H9 (cell line): ENCODE data around the gene AP5M1. TPM values are rescaled to one million over a fixed set of nuclear protein-coding genes. Genes with fewer than 3 reads are reported as not detected.

Experiments
- DNase-seq: peaks from one replicate; pipeline ENCODE4 v3.0.0-alpha.2; 2017
- H2AFZ ChIP-seq: one replicate; pipeline ENCODE4 v1.6.1; 2013; ENCODE audit warnings: mild to moderate bottlenecking, low read length, control low read depth, moderate library complexity
- H2AK5ac ChIP-seq: 2 replicates; pipeline ENCODE4 v1.6.1; 2013; ENCODE audit warnings: low read length, control low read depth, mixed read lengths; ENCODE audit not compliant: insufficient read length
- H2BK120ac ChIP-seq: one replicate; pipeline ENCODE4 v1.6.1; 2013; ENCODE audit warnings: low read depth, mild to moderate bottlenecking, low read length, control low read depth, inconsistent platforms; ENCODE audit not compliant: poor library complexity, severe bottlenecking
- H2BK12ac ChIP-seq: 2 replicates; pipeline ENCODE4 v1.6.1; 2013; ENCODE audit warnings: low read length, control low read depth, mixed read lengths, low read depth; ENCODE audit not compliant: insufficient read length
- H2BK15ac ChIP-seq: 2 replicates; pipeline ENCODE4 v1.6.1; 2013; ENCODE audit warnings: low read depth, low read length, control low read depth
- H2BK20ac ChIP-seq: one replicate; pipeline ENCODE4 v1.6.1; 2013; ENCODE audit warnings: low read depth, mild to moderate bottlenecking, low read length, control low read depth, inconsistent platforms; ENCODE audit not compliant: poor library complexity, severe bottlenecking
- H2BK5ac ChIP-seq: 2 replicates; pipeline ENCODE4 v1.6.1; 2013; ENCODE audit warnings: low read length, control low read depth, mixed read lengths; ENCODE audit not compliant: insufficient read length
- H3K14ac ChIP-seq: 2 replicates; pipeline ENCODE4 v1.6.1; 2013; ENCODE audit warnings: low read length, control low read depth; ENCODE audit not compliant: insufficient read depth
- H3K18ac ChIP-seq: 2 replicates; pipeline ENCODE4 v1.6.1; 2013; ENCODE audit warnings: low read depth, mild to moderate bottlenecking, mixed read lengths, low read length, control low read depth; ENCODE audit not compliant: insufficient read length
- H3K23ac ChIP-seq: 2 replicates; pipeline ENCODE4 v1.6.1; 2013; ENCODE audit warnings: low read length, control low read depth, mixed read lengths, low read depth; ENCODE audit not compliant: insufficient read length
- H3K23me2 ChIP-seq: 2 replicates; pipeline ENCODE4 v1.6.1; 2013; ENCODE audit warnings: low read depth, mild to moderate bottlenecking, mixed read lengths, low read length, control low read depth; ENCODE audit not compliant: insufficient read length, poor library complexity, severe bottlenecking
- H3K27ac ChIP-seq: 2 replicates; pipeline ENCODE4 v1.5.1; 2013; ENCODE audit warnings: low read length, control low read depth, mixed read lengths, low read depth; ENCODE audit not compliant: insufficient read length
- H3K27me3 ChIP-seq: 2 replicates; pipeline ENCODE4 v1.6.1; 2013; ENCODE audit warnings: low read length, control low read depth, inconsistent platforms; ENCODE audit not compliant: insufficient read depth
- H3K4ac ChIP-seq: 2 replicates; pipeline ENCODE4 v1.6.1; 2013; ENCODE audit warnings: low read depth, mild to moderate bottlenecking, control low read depth, inconsistent platforms, low read length, moderate library complexity
- H3K4me1 ChIP-seq: 2 replicates; pipeline ENCODE4 v1.6.1; 2013; ENCODE audit warnings: low read length, control low read depth, inconsistent platforms; ENCODE audit not compliant: insufficient read depth
- H3K4me2 ChIP-seq: 2 replicates; pipeline ENCODE4 v1.6.1; 2013; ENCODE audit warnings: low read length, control low read depth, mixed read lengths; ENCODE audit not compliant: insufficient read length, insufficient read depth
- H3K56ac ChIP-seq: 2 replicates; pipeline ENCODE4 v1.6.1; 2013; ENCODE audit warnings: low read depth, mild to moderate bottlenecking, mixed read lengths, low read length, control low read depth; ENCODE audit not compliant: insufficient read length
- H3K79me1 ChIP-seq: 2 replicates; pipeline ENCODE4 v1.6.1; 2013; ENCODE audit warnings: low read depth, mild to moderate bottlenecking, moderate library complexity, low read length, control low read depth, inconsistent platforms; ENCODE audit not compliant: insufficient read depth, poor library complexity, severe bottlenecking
- H3K79me2 ChIP-seq: 2 replicates; pipeline ENCODE4 v1.6.1; 2013; ENCODE audit warnings: low read length, control low read depth, inconsistent platforms; ENCODE audit not compliant: insufficient read depth
- H3K9ac ChIP-seq: 2 replicates; pipeline ENCODE4 v1.6.1; 2013; ENCODE audit warnings: low read length, control low read depth, mixed read lengths; ENCODE audit not compliant: insufficient read length; ENCODE audit errors: extremely low read depth
- H3K9me3 ChIP-seq: one replicate; pipeline ENCODE4 v1.6.1; 2013; ENCODE audit warnings: low read depth, low read length, inconsistent platforms; ENCODE audit not compliant: control insufficient read depth
- H3T11ph ChIP-seq: one replicate; pipeline ENCODE4 v1.6.1; 2013; ENCODE audit warnings: mild to moderate bottlenecking, low read length, control low read depth, inconsistent platforms
- H4K20me1 ChIP-seq: one replicate; pipeline ENCODE4 v1.6.1; 2013; ENCODE audit not compliant: control insufficient read depth, insufficient read length, insufficient read depth
- H4K5ac ChIP-seq: 2 replicates; pipeline ENCODE4 v1.6.1; 2013; ENCODE audit warnings: low read depth, mild to moderate bottlenecking, mixed read lengths, low read length, control low read depth; ENCODE audit not compliant: insufficient read length
- H4K8ac ChIP-seq: replicated peaks from 2 replicates; pipeline ENCODE4 v1.6.1; 2013; ENCODE audit warnings: low read length, control low read depth, mixed read lengths, low read depth; ENCODE audit not compliant: insufficient read length
- H4K91ac ChIP-seq: 2 replicates; pipeline ENCODE4 v1.6.1; 2013; ENCODE audit warnings: low read depth, mild to moderate bottlenecking, moderate library complexity, mixed read lengths, low read length, control low read depth; ENCODE audit not compliant: insufficient read length
- H3K27ac Mint-ChIP-seq, 3 experiments: 2 replicates in 2 of 3; 3 replicates in 1 of 3; pipeline ENCODE4 v1.8.0; 2020 to 2021; ENCODE audit warnings: mixed read lengths in 3 of 3, mild to moderate bottlenecking in 1 of 3, moderate library complexity in 1 of 3
- H3K27me3 Mint-ChIP-seq: 2 replicates; pipeline ENCODE4 v1.8.0; 2021; ENCODE audit warnings: low read depth, mild to moderate bottlenecking, moderate library complexity, mixed read lengths
- H3K36me3 Mint-ChIP-seq, 3 experiments: 2 replicates in 2 of 3; 3 replicates in 1 of 3; pipeline ENCODE4 v1.8.0; 2020 to 2021; ENCODE audit warnings: low read depth in 3 of 3, mixed read lengths in 3 of 3; ENCODE audit not compliant: insufficient read depth in 1 of 3
- H3K4me1 Mint-ChIP-seq, 2 experiments: 2 replicates each; pipeline ENCODE4 v1.8.0; 2020; ENCODE audit warnings: mixed read lengths in 2 of 2
- H3K4me3 Mint-ChIP-seq, 2 experiments: 2 replicates in 1 of 2; 3 replicates in 1 of 2; pipeline ENCODE4 v1.8.0; 2020 to 2021; ENCODE audit warnings: mild to moderate bottlenecking in 2 of 2, mixed read lengths in 2 of 2, moderate library complexity in 1 of 2
- H3K9me3 Mint-ChIP-seq, 2 experiments: 2 replicates in 1 of 2; 3 replicates in 1 of 2; pipeline ENCODE4 v1.8.0; 2020; ENCODE audit warnings: mild to moderate bottlenecking in 2 of 2, mixed read lengths in 2 of 2, moderate library complexity in 1 of 2
- WGBS: extraction: QIAGEN DNeasy Blood & Tissue Kit; methylation state at CpG from one replicate; pipeline ENCODE4 v1.1.7; 2013; ENCODE audit warnings: missing lambda C conversion rate, low lambda C conversion rate, mixed read lengths; ENCODE audit not compliant: insufficient read length; ENCODE audit errors: extremely low coverage; 5-methylcytosine and 5-hydroxymethylcytosine counted together
- total RNA-seq: library from RNA; stranded (reverse); gene quantifications from 2 replicates; pipeline ENCODE4 v1.2.1, GENCODE V29; 2021
- TF ChIP-seq, protein P1 (sequence below): fragments of 200-600 bp; sonication (generic); conservative IDR thresholded peaks from 3 replicates; pipeline ENCODE4 v1.8.0; 2021; ENCODE audit warnings: antibody characterized with exemption, mild to moderate bottlenecking

The AP5M1 gene
- total RNA-seq, 1 experiment from 2014 or later, result 42.6 TPM

DNA sequence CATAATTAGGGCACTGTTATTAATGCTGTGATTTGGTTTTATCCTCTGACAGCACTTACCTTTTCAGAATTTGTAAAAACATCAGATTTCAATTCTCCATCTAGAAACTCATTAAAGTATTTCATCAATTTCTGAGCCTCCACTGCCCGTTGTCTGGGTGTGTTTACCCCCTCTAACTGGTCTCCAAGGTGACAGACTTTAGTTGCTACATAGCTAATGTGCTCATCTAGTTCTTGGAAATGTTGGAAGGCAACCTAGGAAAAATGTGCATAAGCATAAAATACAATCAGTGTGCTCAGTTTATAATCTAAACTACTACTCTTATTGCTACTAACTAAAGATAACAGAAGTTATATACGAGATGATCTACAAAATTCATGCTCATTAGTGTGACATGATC lies 24.7 kb upstream of the AP5M1 start:
- Mint-ChIP-seq H3K4me3 (no peak overlapping the region), H3K36me3 (peaks cover 2 to 36% (median 15%) of the 10 kb centered on the region in 3 experiments; a peak in 6 of 7 replicates), H3K27ac (no peak overlapping the region), H3K9me3 (no peaks in the 10 kb centered on the region), H3K27me3 (no peaks in the 10 kb centered on the region), H3K4me1 (no peaks in the 10 kb centered on the region)
- H3K79me1 ChIP-seq, result no peaks in the 10 kb centered on the region
- no peak overlapping the region for H4K91ac ChIP-seq
- H3K14ac ChIP-seq, result no peak overlapping the region
- H3K27ac ChIP-seq, result no peak overlapping the region
- no peak overlapping the region for H2AK5ac ChIP-seq
- H2BK12ac ChIP-seq, result no peak overlapping the region
- no CpG with 5 or more reads among the region's 2 CpGs for WGBS
- no peak overlapping the region for H3K56ac ChIP-seq
- no peak overlapping the region for H3K4me2 ChIP-seq
- H3K23me2 ChIP-seq, result no peaks in the 10 kb centered on the region
- H2BK20ac ChIP-seq, result no peak overlapping the region
- no peak overlapping the region for H3K23ac ChIP-seq
- H3K18ac ChIP-seq, result no peak overlapping the region
- no peak overlapping the region for H3T11ph ChIP-seq
- no peak for DNase-seq
- H3K79me2 ChIP-seq, result no peaks in the 10 kb centered on the region
- H3K9ac ChIP-seq, result no peak overlapping the region
- no peak overlapping the region for H2AFZ ChIP-seq
- no peak overlapping the region for H3K4ac ChIP-seq
- H3K4me1 ChIP-seq, result no peaks in the 10 kb centered on the region
- H3K9me3 ChIP-seq, result no peaks in the 10 kb centered on the region
- no peaks in the 10 kb centered on the region for H3K27me3 ChIP-seq
- H2BK5ac ChIP-seq, result no peak overlapping the region
- H4K8ac ChIP-seq, result no peak overlapping the region
- no peak overlapping the region for H2BK15ac ChIP-seq
- no peak overlapping the region for H2BK120ac ChIP-seq
- TF ChIP-seq, protein P1, sequence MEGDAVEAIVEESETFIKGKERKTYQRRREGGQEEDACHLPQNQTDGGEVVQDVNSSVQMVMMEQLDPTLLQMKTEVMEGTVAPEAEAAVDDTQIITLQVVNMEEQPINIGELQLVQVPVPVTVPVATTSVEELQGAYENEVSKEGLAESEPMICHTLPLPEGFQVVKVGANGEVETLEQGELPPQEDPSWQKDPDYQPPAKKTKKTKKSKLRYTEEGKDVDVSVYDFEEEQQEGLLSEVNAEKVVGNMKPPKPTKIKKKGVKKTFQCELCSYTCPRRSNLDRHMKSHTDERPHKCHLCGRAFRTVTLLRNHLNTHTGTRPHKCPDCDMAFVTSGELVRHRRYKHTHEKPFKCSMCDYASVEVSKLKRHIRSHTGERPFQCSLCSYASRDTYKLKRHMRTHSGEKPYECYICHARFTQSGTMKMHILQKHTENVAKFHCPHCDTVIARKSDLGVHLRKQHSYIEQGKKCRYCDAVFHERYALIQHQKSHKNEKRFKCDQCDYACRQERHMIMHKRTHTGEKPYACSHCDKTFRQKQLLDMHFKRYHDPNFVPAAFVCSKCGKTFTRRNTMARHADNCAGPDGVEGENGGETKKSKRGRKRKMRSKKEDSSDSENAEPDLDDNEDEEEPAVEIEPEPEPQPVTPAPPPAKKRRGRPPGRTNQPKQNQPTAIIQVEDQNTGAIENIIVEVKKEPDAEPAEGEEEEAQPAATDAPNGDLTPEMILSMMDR, result no peak
- H4K20me1 ChIP-seq, result no peaks in the 10 kb centered on the region
- no peak overlapping the region for H4K5ac ChIP-seq
